GM18907 (cell line): ENCODE data around the gene TTLL5.
A peak's percentile ranks its signal among the peaks of the same experiment; 100 is the strongest.

Experiments
- ATAC-seq: cut with Tn5 transposase; IDR thresholded peaks from one replicate; pipeline ENCODE4 v1.9.1; 2021; ENCODE audit warnings: mild to moderate bottlenecking, moderate library complexity; ENCODE audit not compliant: unreplicated experiment

Gene TTLL5, protein sequence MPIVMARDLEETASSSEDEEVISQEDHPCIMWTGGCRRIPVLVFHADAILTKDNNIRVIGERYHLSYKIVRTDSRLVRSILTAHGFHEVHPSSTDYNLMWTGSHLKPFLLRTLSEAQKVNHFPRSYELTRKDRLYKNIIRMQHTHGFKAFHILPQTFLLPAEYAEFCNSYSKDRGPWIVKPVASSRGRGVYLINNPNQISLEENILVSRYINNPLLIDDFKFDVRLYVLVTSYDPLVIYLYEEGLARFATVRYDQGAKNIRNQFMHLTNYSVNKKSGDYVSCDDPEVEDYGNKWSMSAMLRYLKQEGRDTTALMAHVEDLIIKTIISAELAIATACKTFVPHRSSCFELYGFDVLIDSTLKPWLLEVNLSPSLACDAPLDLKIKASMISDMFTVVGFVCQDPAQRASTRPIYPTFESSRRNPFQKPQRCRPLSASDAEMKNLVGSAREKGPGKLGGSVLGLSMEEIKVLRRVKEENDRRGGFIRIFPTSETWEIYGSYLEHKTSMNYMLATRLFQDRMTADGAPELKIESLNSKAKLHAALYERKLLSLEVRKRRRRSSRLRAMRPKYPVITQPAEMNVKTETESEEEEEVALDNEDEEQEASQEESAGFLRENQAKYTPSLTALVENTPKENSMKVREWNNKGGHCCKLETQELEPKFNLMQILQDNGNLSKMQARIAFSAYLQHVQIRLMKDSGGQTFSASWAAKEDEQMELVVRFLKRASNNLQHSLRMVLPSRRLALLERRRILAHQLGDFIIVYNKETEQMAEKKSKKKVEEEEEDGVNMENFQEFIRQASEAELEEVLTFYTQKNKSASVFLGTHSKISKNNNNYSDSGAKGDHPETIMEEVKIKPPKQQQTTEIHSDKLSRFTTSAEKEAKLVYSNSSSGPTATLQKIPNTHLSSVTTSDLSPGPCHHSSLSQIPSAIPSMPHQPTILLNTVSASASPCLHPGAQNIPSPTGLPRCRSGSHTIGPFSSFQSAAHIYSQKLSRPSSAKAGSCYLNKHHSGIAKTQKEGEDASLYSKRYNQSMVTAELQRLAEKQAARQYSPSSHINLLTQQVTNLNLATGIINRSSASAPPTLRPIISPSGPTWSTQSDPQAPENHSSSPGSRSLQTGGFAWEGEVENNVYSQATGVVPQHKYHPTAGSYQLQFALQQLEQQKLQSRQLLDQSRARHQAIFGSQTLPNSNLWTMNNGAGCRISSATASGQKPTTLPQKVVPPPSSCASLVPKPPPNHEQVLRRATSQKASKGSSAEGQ (N-terminal part only)

GRCh38 chr14:75660630-75661498 is at the start of gene TTLL5, which contains the start of gene ERG28:
Gene TTLL5 (plus strand): TSS chr14:75661246. CDS start chr14:75663150, 1,904 bp downstream.
Gene ERG28 (minus strand): TSS chr14:75660876. CDS start chr14:75657502, 3,374 bp downstream.
- peak; percentile 95 for ATAC-seq

- ATAC-seq: no peak
Measured at GRCh38 chr14:75612157-75612556, 48.9 kb upstream of the TTLL5 start.

DNA sequence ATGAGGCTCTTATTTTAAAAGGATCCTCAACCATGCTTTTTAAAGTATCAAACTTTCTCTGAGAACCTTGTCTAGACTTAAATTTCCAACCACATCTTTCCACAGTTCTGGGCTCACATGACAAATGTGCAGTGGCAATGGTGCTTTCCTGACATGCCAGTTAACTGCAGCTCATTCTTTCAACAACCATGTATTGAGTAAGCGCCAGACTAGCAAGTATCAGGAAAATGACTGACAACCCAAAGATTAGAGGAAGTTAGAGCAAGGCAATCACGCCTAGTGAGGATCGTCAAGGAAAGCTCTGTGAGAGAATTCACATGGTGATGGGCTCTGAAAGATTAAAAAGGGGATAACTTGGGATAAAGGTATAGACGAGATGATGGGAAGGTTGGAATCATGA is 46.9 kb upstream of the TTLL5 start:
- no peak for ATAC-seq

GRCh38 chr14:75615200-75615599 is 45.8 kb upstream of the TTLL5 start:
- no peak for ATAC-seq

GRCh38 chr14:75619548-75619947 is 41.5 kb upstream of the TTLL5 start:
- no peak for ATAC-seq

DNA sequence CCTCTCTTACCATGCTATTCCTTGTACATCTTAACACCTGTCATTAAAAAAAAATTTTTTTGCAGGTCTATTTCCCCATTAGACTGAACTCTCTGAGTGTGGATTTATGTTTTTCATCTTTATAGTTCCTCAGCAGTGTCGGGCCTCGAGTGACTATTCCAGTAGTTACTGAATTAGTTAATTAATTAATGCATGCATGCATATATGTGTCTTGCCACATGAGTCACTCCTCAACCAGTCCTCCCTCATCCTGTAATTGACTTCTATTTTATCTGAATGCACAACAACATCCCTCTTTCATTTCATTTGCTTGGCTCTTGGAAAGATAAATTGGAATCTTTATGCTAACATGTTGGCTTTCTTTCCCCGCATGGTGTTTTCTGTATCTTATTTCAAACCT is 36.0 kb upstream of the TTLL5 start:
- ATAC-seq: no peak

DNA sequence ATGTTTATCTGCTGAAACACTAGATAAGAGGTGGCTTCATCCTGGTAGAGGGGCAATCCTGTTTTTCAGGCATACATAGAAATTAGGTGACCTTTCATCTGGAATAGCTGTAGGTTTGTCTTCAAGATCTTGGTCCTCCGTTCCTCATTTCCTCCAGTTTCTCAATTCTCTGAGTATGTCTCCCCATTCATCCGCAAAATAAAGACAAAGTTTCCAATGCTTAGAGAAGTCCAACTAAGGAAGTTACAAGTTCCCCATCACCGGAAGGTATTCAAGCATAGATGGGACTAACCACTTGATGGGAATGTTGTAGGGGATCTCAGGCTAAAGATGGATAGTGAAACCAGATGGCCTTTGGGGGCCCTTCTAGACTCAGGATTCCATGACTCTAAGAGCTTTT is 34.6 kb upstream of the TTLL5 start:
- ATAC-seq: no peak

GRCh38 chr14:75626863-75627262 is 34.2 kb upstream of the TTLL5 start:
- ATAC-seq: no peak

DNA sequence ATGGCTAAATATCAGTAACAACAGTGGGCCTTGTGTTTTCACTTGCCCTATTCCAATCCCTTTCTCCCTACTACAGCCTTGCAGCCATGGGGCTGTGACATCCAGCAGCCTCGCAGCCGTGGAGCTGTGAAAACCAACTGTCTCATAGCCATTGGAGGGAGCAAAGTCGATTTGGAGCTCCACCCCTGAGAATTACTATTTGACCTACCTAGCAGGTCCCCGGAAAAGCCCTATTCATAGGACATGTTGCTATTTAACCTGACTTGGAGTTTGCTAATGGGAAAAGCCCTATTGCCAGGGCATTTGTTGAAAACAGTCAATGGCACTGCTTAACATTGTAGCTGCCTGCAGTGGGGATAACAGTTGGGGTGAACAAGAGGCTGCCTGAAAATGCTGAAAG is 33.6 kb upstream of the TTLL5 start:
- ATAC-seq: no peak

GRCh38 chr14:75628816-75629215 is 32.2 kb upstream of the TTLL5 start:
- ATAC-seq: no peak

DNA sequence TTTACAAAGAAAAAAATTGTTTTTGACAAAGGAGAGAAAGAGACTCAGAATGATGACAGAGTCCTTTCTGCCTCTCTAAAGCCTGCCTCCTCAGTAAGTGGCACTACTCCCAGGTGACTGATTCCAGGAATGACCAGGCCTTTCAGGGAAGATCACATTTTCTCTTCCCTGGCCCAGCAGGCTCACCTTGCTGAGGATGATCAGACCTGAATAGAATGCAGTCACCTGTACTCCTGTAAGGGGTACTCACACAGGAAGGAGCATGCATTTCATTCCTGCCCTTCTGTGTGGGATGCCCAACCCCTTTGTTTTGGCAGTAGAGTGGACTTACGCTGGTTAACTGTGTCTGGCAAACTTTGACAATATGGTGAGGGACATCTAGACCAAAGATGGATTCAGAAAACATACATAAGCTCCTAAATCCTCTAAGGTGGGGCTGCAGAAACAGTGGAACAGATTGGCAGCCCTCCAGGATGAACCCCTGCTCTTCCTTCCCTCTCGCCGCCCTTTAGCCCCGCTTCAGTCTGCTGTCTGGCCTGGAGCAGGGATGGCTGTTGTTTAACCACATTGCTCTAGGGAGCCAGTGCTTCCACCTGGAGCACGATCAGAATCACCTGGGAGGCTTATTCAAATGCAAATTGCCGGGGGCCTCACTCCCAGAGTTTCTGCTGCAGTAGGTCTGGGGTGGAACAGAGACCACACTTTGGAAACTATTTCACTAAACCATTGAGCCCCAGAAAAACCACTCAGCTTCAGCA is 30.2 kb upstream of the TTLL5 start:
- no peak for ATAC-seq

DNA sequence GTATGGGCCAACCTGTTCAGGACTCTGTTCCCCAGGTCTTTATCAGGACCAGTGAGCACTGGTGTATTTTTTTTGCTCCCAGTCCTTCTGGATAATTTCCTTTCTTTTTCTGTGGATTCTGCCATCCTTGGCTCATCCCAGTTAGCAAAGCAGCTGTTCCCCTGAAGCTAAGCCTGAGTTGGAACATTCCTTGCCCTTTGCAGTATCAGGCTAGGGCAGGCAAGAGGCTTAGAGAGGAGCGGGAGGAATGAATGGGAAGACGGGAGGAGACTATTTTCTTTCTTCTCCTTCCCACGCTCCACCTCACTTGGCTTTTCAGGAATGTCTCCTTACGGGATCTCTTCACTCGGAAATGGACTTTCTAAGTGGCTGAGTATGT is 29.6 kb upstream of the TTLL5 start:
- no peak for ATAC-seq

GRCh38 chr14:75634848-75635247 is 26.2 kb upstream of the TTLL5 start:
- ATAC-seq: no peak

DNA sequence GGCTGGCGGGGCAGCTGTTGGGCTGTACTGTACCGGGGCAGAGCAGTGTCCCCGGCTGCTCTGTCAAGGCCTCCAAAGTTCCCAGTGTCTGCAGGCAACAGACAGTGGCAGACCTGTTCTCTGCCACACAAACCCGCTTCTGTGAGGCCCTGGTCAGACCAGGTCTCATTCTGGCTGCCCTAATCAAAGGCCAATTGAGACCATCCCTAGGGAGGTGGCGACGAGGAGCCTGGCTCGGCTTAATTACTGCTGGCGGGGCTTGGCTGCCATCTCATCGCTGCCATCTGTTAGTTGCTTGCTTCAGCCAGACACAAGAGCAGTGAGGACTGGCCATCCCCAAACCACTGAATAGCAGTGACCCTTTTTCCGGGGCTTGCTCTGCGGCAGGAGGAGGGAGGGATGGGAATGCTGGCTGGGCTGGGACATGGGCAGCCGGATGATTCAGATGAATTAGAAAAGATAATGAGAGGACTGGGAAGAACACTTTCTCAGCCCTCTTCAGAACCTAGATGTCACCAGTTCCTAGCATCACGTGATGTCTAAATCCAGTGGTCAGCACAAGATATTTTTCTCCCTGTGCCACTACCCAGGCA is 24.9 kb upstream of the TTLL5 start:
- ATAC-seq: no peak

GRCh38 chr14:75640876-75641275 is 20.2 kb upstream of the TTLL5 start:
- no peak for ATAC-seq

DNA sequence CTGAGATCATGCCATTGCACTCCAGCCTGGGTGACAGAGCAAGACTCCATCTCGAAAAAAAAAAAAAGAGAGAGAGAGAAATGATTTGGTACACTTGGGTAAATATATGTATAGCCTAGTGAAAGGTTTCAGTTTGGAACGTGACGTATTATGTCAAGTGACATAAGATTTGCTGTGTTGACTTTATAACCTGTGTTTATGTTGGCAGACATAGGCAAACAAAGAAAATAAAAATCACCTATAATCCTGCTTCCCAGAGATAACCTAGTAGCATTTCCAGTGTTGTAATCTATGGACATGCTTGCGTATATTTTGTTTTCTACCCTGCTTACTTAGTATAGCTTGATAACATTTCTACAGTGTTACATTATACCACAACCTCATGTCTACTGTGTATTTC is 17.1 kb upstream of the TTLL5 start:
- no peak for ATAC-seq

DNA sequence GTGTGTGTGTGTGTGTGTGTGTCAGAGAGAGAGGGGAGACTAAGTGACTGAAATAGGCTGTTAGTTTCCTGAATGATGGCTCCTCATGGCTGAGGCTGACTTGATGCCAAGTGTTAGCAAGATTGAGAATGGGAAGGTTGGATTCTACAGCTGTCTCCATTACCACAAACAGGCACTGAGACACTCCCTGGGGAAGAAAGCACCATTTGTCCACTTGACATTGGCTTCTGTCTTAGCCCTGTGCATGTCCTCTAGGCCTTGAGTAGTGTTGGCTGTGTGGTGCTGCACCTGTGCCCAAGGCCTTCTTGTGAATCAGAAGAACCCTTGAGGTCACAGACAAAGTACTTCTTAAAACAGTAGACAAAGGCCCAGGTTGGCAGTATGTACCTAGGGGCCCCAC is 16.0 kb upstream of the TTLL5 start:
- ATAC-seq: no peak

DNA sequence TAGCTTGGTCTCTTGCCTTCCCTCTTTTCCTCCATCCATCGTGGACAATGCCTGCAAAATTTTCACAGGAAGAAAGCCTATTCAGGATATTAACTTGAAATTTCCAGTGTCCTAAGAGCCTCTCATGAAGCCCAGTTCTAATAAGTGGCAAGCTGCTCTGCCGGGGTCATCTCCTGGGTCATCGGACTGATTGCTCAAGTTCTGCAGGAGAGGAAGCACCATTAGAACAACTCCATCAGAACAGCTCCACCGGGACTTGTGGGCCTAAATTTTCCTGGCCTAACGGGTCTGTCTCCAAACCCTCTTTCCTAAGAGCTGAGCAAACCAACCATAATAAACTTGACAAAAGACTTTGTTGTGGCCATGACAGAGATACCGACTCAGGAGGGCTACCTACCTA is 14.3 kb upstream of the TTLL5 start:
- no peak for ATAC-seq

GRCh38 chr14:75647640-75648039 is 13.4 kb upstream of the TTLL5 start:
- no peak for ATAC-seq
